GM12872 (cell line): Measurements from ENCODE around the gene TMPO.

Experiments
- TF ChIP-seq, protein P1 (sequence below): IDR thresholded peaks from 3 replicates; pipeline ENCODE4 v1.5.1; 2011; ENCODE audit warnings: low read depth, mild to moderate bottlenecking, low read length, moderate library complexity; ENCODE audit not compliant: insufficient read depth

TMPO gene

DNA sequence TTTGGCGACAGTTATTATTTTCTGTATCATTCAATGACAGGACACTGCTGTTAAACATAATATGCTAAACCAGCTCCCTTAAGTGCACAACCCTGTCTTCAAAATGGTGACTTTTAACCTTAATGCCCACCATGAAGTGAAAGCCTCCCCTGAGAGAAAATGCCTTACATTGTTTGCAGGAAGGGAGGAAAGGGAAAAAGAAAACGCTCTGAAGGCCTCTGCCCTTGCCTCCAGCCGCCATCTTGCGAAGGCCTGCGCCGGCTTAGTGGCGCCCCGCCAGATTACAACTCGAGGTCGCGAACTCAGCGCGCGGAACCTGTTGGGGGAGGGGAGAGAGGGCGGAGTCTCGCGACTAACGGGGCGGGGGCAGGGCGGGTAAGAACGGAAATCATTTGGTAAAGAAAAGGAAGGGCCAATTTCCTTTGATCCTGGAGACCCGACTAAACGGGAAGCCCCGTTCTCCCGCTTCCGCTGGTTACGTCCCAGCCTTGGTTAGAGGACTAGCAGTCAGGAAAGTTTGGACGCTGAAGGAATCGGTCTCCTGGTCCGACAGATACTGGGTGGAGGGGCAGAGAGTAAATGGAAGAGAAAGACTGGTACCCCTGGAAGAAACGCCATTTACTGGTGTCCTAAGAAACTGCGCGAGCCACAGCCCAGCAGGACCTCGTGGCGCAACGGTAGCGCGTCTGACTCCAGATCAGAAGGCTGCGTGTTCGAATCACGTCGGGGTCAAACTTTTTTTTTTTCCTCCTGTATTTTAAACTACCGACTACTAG, 11.6 kb upstream of the TMPO start:
- TF ChIP-seq, protein P1, sequence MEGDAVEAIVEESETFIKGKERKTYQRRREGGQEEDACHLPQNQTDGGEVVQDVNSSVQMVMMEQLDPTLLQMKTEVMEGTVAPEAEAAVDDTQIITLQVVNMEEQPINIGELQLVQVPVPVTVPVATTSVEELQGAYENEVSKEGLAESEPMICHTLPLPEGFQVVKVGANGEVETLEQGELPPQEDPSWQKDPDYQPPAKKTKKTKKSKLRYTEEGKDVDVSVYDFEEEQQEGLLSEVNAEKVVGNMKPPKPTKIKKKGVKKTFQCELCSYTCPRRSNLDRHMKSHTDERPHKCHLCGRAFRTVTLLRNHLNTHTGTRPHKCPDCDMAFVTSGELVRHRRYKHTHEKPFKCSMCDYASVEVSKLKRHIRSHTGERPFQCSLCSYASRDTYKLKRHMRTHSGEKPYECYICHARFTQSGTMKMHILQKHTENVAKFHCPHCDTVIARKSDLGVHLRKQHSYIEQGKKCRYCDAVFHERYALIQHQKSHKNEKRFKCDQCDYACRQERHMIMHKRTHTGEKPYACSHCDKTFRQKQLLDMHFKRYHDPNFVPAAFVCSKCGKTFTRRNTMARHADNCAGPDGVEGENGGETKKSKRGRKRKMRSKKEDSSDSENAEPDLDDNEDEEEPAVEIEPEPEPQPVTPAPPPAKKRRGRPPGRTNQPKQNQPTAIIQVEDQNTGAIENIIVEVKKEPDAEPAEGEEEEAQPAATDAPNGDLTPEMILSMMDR: no peak

DNA sequence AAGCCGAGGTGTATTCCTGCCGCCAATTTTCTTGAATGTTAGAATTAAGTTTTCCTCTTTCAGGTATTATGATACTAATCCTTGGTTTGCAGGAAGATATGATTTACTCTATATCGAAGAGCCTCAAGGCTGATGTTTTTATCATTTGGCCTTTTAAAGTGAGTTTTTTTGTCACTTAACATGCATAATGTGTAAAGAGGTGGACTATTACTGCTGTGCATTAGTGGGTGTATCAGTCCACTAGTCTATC, 11.1 kb upstream of the TMPO start:
- TF ChIP-seq, protein P1: no peak

DNA sequence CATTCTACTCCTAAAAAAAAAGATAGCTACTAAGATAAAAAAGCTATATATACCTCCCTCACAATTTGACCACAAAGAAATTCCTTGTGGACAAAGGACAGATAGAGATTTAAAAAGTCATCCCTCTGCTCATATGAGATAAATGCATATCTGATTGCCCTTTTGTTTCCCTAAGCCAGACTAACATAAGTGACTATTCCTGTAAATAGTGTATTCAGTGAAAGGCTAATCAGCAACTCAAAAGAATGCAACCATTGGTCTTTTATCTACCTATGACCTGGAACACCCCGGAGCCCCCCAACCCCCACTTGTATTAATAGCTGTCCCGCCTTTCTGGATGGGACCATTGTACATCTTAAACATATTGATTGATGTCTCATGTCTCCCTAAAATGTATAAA, 6.3 kb upstream of the TMPO start:
- TF ChIP-seq, protein P1: no peak

DNA sequence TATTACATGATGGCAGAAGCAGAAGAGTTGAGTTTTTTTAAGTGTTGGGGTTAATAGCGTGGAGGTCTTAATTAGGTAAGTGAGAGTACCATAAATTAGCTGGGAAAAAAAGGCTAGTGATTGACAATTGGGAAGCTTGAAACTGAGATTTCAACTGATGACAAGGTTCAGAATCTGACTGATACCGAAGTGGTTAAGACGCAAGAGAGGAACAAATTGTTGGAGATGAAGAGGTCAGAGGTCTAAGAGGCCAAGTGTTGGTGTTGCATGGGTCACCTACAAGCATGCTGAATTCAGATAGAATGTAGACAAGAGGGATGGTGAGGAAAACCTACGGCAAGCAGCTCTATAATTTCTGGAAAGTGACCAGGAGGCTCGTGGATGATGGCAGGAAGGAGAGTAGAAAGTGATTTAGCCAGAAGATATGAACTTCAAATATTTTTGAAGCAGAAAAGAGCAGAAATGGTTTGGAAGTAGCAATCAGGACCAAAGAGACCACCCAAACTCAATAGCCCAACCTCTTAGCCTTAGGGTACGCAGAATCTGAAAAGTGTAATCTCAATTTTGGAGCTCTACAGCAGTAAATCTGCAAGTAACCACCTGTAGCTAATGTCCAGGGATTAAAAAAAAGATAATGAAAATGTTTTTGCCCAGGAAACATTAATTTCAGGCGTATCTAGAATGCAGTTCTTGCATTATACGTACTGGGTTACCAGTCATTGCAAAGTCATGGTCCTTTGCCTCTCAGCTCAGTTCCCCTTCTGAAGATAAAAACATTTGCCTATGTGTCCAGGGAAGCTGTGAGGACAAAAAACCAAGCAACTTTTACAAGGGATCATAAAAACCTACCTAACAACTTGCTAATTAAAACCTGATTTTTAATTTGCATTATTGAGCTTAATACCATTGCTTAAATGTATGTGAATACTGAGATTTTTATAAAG, 1.7 kb upstream of the TMPO start:
- TF ChIP-seq, protein P1: no peak

DNA sequence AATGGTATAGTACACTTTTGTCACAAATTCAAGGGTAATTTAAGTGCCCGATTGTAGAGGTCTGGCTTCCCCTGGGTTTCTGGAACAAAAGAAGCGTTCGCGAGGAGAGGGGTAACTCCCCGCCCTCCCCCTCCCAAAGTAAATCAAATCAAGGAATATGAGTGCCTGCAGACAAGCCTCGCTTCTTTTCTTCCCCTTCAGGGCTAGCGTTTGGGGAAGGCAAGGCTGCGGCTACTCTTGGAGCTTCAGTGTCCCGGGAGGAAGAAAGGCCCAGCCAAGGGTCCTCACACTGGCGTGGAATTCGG, 456 bp upstream of the TMPO start:
- TF ChIP-seq, protein P1: no peak

DNA sequence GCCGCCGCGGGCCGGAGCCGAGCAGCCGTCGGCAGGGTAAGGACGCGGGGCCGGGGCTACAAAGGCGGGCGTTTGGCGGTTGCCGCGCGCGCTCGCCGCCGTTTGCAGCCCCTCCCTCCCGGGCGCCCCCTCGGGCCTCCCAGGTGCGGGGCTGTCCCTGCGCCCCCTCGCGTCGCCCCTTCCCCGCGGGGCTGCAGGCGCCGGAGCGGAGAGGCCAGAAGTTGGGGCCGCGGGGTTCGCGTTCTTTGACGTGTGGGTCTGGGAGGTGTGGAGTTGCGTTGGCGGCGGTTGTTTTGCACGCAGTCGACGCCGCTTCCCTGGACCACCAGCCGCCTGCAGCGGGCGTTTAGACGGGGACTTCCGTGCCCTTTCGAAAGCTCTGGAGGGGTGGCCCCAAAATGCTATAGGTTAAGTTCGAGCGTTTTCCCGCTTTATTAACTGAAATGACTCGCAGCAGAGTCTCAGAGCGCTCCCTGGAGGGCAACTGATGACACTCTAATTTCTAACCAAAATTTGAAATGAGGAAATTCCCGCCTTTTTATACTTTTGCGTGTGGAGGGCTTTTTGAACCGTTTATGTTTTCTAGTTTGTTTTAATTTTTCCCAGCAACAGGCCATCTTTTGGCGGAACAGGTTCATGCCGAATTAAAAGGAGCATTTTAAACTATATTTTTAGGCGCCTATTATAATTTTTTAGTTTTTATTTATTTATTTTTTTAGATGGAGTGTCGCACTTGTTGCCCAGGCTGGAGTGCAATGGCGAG, 902 bp downstream of the TMPO start:
- TF ChIP-seq, protein P1: peak; percentile 69

DNA sequence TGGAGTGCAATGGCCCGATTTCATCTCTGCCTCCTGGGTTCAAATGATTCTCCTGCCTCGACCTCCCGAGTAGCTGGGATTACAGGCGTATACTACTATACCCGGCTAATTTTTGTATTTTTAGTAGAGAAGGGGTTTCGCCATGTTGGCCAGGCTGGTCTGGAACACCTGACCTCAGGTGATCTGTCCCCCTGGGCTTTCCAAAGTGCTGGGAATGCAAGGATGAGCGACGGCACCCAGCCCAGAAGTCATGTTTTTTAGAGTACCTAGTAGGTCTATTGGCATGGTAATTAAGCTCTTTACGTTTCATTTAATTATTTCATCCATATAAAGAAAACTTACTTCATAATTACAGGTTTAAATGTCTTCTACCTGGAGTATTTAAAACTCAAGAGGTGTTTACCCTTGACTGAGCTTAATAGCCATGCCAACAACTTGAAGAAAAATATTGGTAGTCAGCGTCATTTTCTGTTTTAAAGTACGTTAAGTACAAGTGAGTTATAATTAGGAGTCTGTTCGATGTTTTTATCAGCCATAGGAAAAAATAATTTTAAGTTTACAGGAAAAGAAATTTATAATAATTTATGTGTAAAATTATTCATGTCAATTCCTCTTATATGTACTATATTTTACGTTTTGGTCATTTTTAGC, 4.0 kb downstream of the TMPO start:
- TF ChIP-seq, protein P1: no peak
